A673 (cell line): ENCODE results near the gene TTC38.

ENCODE experiments used
- CTCF ChIP-seq: fragments of 300-800, 200-600 bp; sonication (generic); conservative IDR thresholded peaks from 2 replicates; pipeline ENCODE4 v1.5.1; 2017; ENCODE audit warnings: low read depth, mild to moderate bottlenecking, antibody characterized with exemption, low read length, moderate library complexity, mixed read lengths
- EZH2 ChIP-seq: fragments of 200-600 bp; sonication (generic); IDR thresholded peaks from 2 replicates; pipeline ENCODE4 v1.6.1; 2017; ENCODE audit warnings: borderline replicate concordance, low read depth, mild to moderate bottlenecking, mixed read lengths, antibody characterized with exemption, low read length; ENCODE audit not compliant: poor library complexity, severe bottlenecking

GRCh38 chr22:46250035-46250782, 17.6 kb upstream of the TTC38 start, which contains the start of gene CDPF1:
- TF ChIP-seq CTCF (no peak), EZH2 (no peak)
